NCI-H345 (cell line): Measurements from ENCODE around the gene PCDHB10.
"Not testable (repeated sequence)": the region's sequence is repeated elsewhere in the genome, so short reads cannot be mapped to it uniquely, and the experiment has no call there.

Experiments used
- DNase-seq: peaks from one replicate; lab custom pipeline; 2025; lab: John Stamatoyannopoulos, UW

PCDHB10 gene

GRCh38 chr5:141192110-141192725 lies at the start of gene PCDHB10:
Gene PCDHB10, plus strand, starts transcription at chr5:141192353. Its CDS starts 200 bp downstream, at chr5:141192553.
- no peak for DNase-seq

- no peak for DNase-seq
These were observed 42.3 kb upstream of the PCDHB10 start, which contains the start of gene PCDHB6 for GRCh38 chr5:141149812-141150211. Gene PCDHB6, plus strand, starts transcription at chr5:141150057. Its CDS starts 201 bp downstream, at chr5:141150258.

- DNase-seq = no peak
These were observed 41.7 kb upstream of the PCDHB10 start for GRCh38 chr5:141150224-141150992.

- no peak for DNase-seq
These were observed 41.2 kb upstream of the PCDHB10 start for GRCh38 chr5:141150993-141151325.

GRCh38 chr5:141151632-141152031 lies 40.5 kb upstream of the PCDHB10 start:
- DNase-seq = not testable (repeated sequence)

- DNase-seq = not testable (repeated sequence)
These were observed 40.1 kb upstream of the PCDHB10 start for GRCh38 chr5:141152096-141152495.

- no peak for DNase-seq
These were observed 36.4 kb upstream of the PCDHB10 start for GRCh38 chr5:141155540-141156374.

GRCh38 chr5:141157356-141157755 lies 34.8 kb upstream of the PCDHB10 start:
- not testable (repeated sequence) for DNase-seq

GRCh38 chr5:141157901-141158300 lies 34.3 kb upstream of the PCDHB10 start:
- not testable (repeated sequence) for DNase-seq

- no peak for DNase-seq
These were observed 19.6 kb upstream of the PCDHB10 start, which contains the start of gene PCDHB7 for GRCh38 chr5:141172381-141173204. Gene PCDHB7, plus strand, starts transcription at chr5:141172644. Its CDS starts 192 bp downstream, at chr5:141172836.

GRCh38 chr5:141174291-141175104 lies 17.7 kb upstream of the PCDHB10 start:
- not testable (repeated sequence) for DNase-seq

GRCh38 chr5:141175933-141176332 lies 16.2 kb upstream of the PCDHB10 start:
- DNase-seq = no peak

GRCh38 chr5:141177577-141178191 lies 14.5 kb upstream of the PCDHB10 start, which contains the start of gene PCDHB8:
Gene PCDHB8, plus strand, starts transcription at chr5:141177790. Its CDS starts 245 bp downstream, at chr5:141178035.
- not testable (repeated sequence) for DNase-seq

- not testable (repeated sequence) for DNase-seq
These were observed 12.8 kb upstream of the PCDHB10 start for GRCh38 chr5:141179371-141179770.

- DNase-seq = not testable (repeated sequence)
These were observed 12.3 kb upstream of the PCDHB10 start for GRCh38 chr5:141179876-141180275.

- DNase-seq = no peak
These were observed 11.8 kb upstream of the PCDHB10 start for GRCh38 chr5:141180313-141180712.

- DNase-seq = peak; percentile 9
These were observed 9.9 kb upstream of the PCDHB10 start, which contains the start of gene PCDHB16 for GRCh38 chr5:141182248-141182647. Gene PCDHB16, plus strand, starts transcription at chr5:141182387. Its CDS starts 173 bp downstream, at chr5:141182560.

- not testable (repeated sequence) for DNase-seq
These were observed 7.9 kb upstream of the PCDHB10 start for GRCh38 chr5:141184117-141184855.

GRCh38 chr5:141186897-141187512 lies 5.1 kb upstream of the PCDHB10 start, which contains the start of gene PCDHB9:
Gene PCDHB9, plus strand, starts transcription at chr5:141187161. Its CDS starts 158 bp downstream, at chr5:141187319.
- peak; percentile 71 for DNase-seq
